Caki2 (cell line): Measurements from ENCODE around the gene RAB21. TPM values are rescaled to one million over a fixed set of nuclear protein-coding genes. Genes with fewer than 3 reads are reported as not detected.
A peak's percentile ranks its signal among the peaks of the same experiment; 100 is the strongest.

Experiments
- DNase-seq: peaks from one replicate; pipeline ENCODE4 v3.0.0-alpha.2; 2015; ENCODE audit warnings: low read depth
- in situ Hi-C: cut with HindIII; loops from 2 replicates; pipeline ENCODE4 v1.10.0; 2016; ENCODE audit warnings: low sequenced_read_pairs, low pct_unique_long_range_greater_than_20kb, mixed read lengths
- total RNA-seq: library from RNA; depleted of rRNA; stranded (reverse); fragments of >200 nt; shearing (Covaris generic); gene quantifications from 2 replicates; pipeline ENCODE4 v1.2.3, GENCODE V29; 2014; ENCODE audit warnings: low replicate concordance; rRNA removed

Gene RAB21
- total RNA-seq, 1 experiment from 2014 or later = 55.0 TPM

GRCh38 chr12:71846322-71846940, 91.8 kb downstream of the RAB21 start:
- in situ Hi-C loops = no loop called here
- DNase-seq = peak; percentile 33

GRCh38 chr12:71848212-71848611, 93.5 kb downstream of the RAB21 start:
- no peak for DNase-seq
- in situ Hi-C loops = no loop called here

DNA sequence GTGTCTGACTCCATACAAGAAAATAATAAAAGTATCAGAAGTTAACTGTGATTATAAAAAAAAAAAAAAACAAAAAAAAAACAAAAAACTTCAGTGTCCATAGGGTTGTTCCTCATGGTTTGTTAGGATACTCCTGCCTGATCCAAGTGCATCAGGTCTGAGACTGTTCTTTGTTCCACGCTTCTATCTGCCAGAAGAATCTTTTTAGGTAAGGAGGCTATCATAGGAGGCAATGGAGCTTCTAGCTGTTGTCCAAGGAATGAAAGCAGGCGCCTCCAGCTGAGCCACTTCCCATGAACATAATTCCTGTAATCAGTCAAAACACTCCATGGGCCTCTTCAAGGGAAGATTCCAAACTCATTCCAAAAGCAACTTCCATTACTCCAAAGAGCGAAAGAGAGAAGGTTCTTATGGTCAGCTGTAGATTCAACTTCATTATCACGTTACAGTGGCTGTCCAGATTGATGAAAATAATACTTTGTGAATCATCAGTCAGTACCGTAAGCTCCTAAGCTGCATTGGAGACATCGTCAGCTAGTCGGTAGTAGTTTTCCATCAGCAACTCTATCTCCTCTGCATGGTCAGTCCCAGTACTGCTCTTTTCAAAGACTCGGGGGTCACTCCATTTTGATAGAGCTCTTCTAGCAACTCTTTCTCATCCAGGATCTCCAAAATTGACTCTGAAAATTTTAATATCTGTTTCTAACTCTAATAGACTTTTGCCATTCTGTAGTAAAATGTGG, 94.6 kb downstream of the RAB21 start:
- in situ Hi-C loops = no loop called here
- DNase-seq = no peak

Other genes starting within 250 kb of the RAB21 start
- 3.2 and 9.8 TPM in 2 replicates for gene ZFC3H1, start 91.0 kb upstream of the RAB21 start, total RNA-seq
- gene THAP2, start 90.6 kb upstream of the RAB21 start, total RNA-seq = 2.1 and 18.6 TPM in 2 replicates
- 38.4 and 78.5 TPM in 2 replicates for gene TMEM19, start 68.8 kb upstream of the RAB21 start, total RNA-seq
- 12.5 and 14.1 TPM in 2 replicates for gene TBC1D15, start 84.9 kb downstream of the RAB21 start, total RNA-seq
- gene TPH2, start 184.0 kb downstream of the RAB21 start, total RNA-seq = not detected in 2 replicates